Neural cell (in vitro differentiated cells): ENCODE measurements around the gene UCN2. TPM values are rescaled to one million over a fixed set of nuclear protein-coding genes. Genes with fewer than 3 reads are reported as not detected.

Experiments
- H2AFZ ChIP-seq: fragments of 200-600, 300-800 bp; sonication (generic), shearing (Covaris generic); 2 replicates; pipeline ENCODE4 v1.6.0; 2014; ENCODE audit warnings: low read depth, mild to moderate bottlenecking, antibody characterized with exemption, low read length, moderate library complexity
- H3F3A ChIP-seq: fragments of 200-600 bp; shearing (Covaris generic); 2 replicates; pipeline ENCODE4 v1.6.1; 2016; ENCODE audit warnings: mild to moderate bottlenecking, moderate library complexity, mixed read lengths, antibody characterized with exemption, low read length; ENCODE audit not compliant: insufficient read depth, poor library complexity, severe bottlenecking
- H3K27ac ChIP-seq: fragments of 200-600, 300-800 bp; sonication (generic), shearing (Covaris generic); 2 replicates; pipeline ENCODE4 v1.5.1; 2014; ENCODE audit warnings: mild to moderate bottlenecking, low read length, moderate library complexity
- H3K27me3 ChIP-seq: fragments of 300-800, 200-600 bp; sonication (generic), shearing (Covaris generic); 2 replicates; pipeline ENCODE4 v1.6.0; 2014; ENCODE audit warnings: mild to moderate bottlenecking, low read depth, low read length, moderate library complexity; ENCODE audit not compliant: insufficient read depth
- H3K36me3 ChIP-seq: fragments of 300-800, 200-600 bp; sonication (generic), shearing (Covaris generic); 2 replicates; pipeline ENCODE4 v1.5.1; 2014; ENCODE audit warnings: mild to moderate bottlenecking, antibody characterized with exemption, low read length, moderate library complexity; ENCODE audit not compliant: insufficient read depth
- H3K4me2 ChIP-seq: fragments of 300-800, 200-600 bp; sonication (generic), shearing (Covaris generic); 2 replicates; pipeline ENCODE4 v1.6.0; 2014; ENCODE audit warnings: mild to moderate bottlenecking, low read length
- H3K4me3 ChIP-seq: fragments of 300-800, 200-600 bp; sonication (generic), shearing (Covaris generic); 2 replicates; pipeline ENCODE4 v1.5.1; 2014; ENCODE audit warnings: mild to moderate bottlenecking, low read length, moderate library complexity
- H3K79me2 ChIP-seq: fragments of 200-600 bp; shearing (Covaris generic); replicated peaks from 2 replicates; pipeline ENCODE4 v1.6.0; 2014; ENCODE audit warnings: mild to moderate bottlenecking, low read length, moderate library complexity; ENCODE audit not compliant: insufficient read depth
- H3K9ac ChIP-seq: fragments of 300-800, 200-600 bp; sonication (generic), shearing (Covaris generic); 2 replicates; pipeline ENCODE4 v1.6.1; 2016; ENCODE audit warnings: mild to moderate bottlenecking, low read length, mixed read lengths
- H3K9me2 ChIP-seq: fragments of 200-600 bp; shearing (Covaris generic); 2 replicates; pipeline ENCODE4 v1.6.1; 2016; ENCODE audit warnings: mild to moderate bottlenecking, low read length, mixed read lengths; ENCODE audit not compliant: insufficient read depth
- H3K9me3 ChIP-seq: fragments of 200-600, 300-800 bp; sonication (generic), shearing (Covaris generic); 2 replicates; pipeline ENCODE4 v1.6.1; 2016; ENCODE audit warnings: mild to moderate bottlenecking, mixed run types, low read length, moderate library complexity, mixed read lengths
- H4K20me1 ChIP-seq: fragments of 200-600 bp; shearing (Covaris generic); 2 replicates; pipeline ENCODE4 v1.6.1; 2016; ENCODE audit warnings: mild to moderate bottlenecking, mixed run types; ENCODE audit not compliant: insufficient read depth
- EP300 ChIP-seq: fragments of 450-650 bp; conservative IDR thresholded peaks from 2 replicates; pipeline ENCODE4 v1.6.1; 2014; ENCODE audit warnings: antibody characterized with exemption, mild to moderate bottlenecking, moderate library complexity; ENCODE audit not compliant: poor library complexity, severe bottlenecking
- EZH2 ChIP-seq: fragments of 200-600, 300-800 bp; shearing (Covaris generic), sonication (generic); IDR thresholded peaks from 2 replicates; pipeline ENCODE4 v1.6.1; 2014; ENCODE audit warnings: antibody characterized with exemption, low read length, borderline replicate concordance, mild to moderate bottlenecking; ENCODE audit not compliant: insufficient read depth, poor library complexity, severe bottlenecking
- MXI1 ChIP-seq: fragments of 450-650 bp; conservative IDR thresholded peaks from 2 replicates; pipeline ENCODE4 v1.6.1; 2014; ENCODE audit warnings: antibody characterized with exemption, mild to moderate bottlenecking; ENCODE audit not compliant: poor library complexity, severe bottlenecking
- POLR2AphosphoS5 ChIP-seq: IDR thresholded peaks from 2 replicates; pipeline ENCODE4 v1.6.1; 2012
- RAD21 ChIP-seq: fragments of 450-650 bp; conservative IDR thresholded peaks from 2 replicates; pipeline ENCODE4 v1.6.1; 2014; ENCODE audit warnings: antibody characterized with exemption, mild to moderate bottlenecking, moderate library complexity
- SMC3 ChIP-seq: fragments of 450-650 bp; conservative IDR thresholded peaks from 2 replicates; pipeline ENCODE4 v1.6.1; 2014; ENCODE audit warnings: antibody characterized with exemption, mild to moderate bottlenecking, moderate library complexity; ENCODE audit not compliant: poor library complexity
- TAF1 ChIP-seq: IDR thresholded peaks from 2 replicates; pipeline ENCODE4 v1.6.1; 2012; ENCODE audit warnings: low read depth
- polyA plus RNA-seq: library from polyadenylated mRNA; depleted of rRNA; stranded (reverse); fragments of >200 nt; gene quantifications from 2 replicates; pipeline ENCODE4 v1.2.3, GENCODE V29; 2014
- TF ChIP-seq, protein P1 (sequence below): IDR thresholded peaks from 2 replicates; pipeline ENCODE4 v1.6.1; 2012; ENCODE audit warnings: borderline replicate concordance
- TF ChIP-seq, protein P2 (sequence below): fragments of 450-650 bp; IDR thresholded peaks from 2 replicates; pipeline ENCODE4 v1.5.1; 2014; ENCODE audit warnings: antibody characterized with exemption, mild to moderate bottlenecking, moderate library complexity; ENCODE audit not compliant: poor library complexity, severe bottlenecking

The UCN2 gene
- polyA plus RNA-seq, 1 donor from 2014 or later, result 0.68 TPM

- H4K20me1 ChIP-seq, result no peaks in the 10 kb centered on the region
These were observed 21.3 kb upstream of the UCN2 start for GRCh38 chr3:48584836-48585235.

DNA sequence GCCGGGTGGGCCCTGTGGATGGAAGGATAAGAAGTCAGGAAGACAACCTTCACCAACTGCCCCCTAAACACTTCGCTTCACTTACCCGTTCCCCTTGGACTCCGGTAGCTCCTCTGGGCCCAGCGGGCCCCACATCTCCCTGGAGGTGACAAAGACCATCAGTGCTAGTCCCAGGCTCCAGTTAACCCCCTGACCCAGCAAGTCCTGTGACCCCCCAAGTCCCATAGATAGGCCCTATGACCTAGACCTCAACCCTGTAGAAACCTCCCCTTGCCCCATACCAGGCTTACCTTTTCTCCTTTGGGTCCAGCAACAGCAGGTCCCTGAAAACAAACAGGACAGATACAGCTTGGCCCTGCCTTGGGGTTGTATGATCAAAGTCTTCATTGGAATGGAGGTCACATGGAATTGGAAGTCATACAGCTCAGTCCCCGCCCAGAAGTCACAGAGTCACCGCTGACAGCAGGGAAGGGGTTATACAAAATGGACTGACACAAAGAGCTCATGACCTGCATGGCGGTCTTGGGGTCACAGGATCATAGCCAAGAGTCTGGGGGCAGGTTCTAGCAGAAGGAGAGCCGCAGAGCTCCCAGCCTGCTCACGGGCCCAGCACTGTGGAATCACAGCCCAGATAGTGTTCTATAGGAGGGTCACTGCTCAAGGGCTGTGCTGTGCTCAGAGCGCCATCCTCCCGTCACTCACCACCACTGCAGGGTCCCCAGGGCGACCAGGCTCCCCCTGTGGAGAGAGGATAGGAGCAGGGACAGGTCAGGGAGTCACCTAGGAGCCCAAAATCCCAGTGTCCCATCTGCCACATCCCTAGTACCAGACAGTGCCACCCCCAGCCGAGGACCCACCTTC, 18.3 kb upstream of the UCN2 start:
- Histone ChIP-seq H4K20me1 (no peaks in the 10 kb centered on the region), H3K9me3 (no peaks in the 10 kb centered on the region), H3F3A (no peaks in the 10 kb centered on the region), H3K79me2 (no peaks in the 10 kb centered on the region), H3K4me2 (no peak overlapping the region), H2AFZ (no peak overlapping the region), H3K27ac (no peak overlapping the region), H3K9me2 (no peaks in the 10 kb centered on the region), H3K4me3 (no peak overlapping the region), H3K36me3 (no peaks in the 10 kb centered on the region), H3K27me3 (no peaks in the 10 kb centered on the region), H3K9ac (no peak overlapping the region)
- TF ChIP-seq TAF1 (no peak), EZH2 (no peak), POLR2AphosphoS5 (no peak), SMC3 (no peak), RAD21 (no peak), EP300 (no peak), MXI1 (no peak)
- TF ChIP-seq, protein P1, sequence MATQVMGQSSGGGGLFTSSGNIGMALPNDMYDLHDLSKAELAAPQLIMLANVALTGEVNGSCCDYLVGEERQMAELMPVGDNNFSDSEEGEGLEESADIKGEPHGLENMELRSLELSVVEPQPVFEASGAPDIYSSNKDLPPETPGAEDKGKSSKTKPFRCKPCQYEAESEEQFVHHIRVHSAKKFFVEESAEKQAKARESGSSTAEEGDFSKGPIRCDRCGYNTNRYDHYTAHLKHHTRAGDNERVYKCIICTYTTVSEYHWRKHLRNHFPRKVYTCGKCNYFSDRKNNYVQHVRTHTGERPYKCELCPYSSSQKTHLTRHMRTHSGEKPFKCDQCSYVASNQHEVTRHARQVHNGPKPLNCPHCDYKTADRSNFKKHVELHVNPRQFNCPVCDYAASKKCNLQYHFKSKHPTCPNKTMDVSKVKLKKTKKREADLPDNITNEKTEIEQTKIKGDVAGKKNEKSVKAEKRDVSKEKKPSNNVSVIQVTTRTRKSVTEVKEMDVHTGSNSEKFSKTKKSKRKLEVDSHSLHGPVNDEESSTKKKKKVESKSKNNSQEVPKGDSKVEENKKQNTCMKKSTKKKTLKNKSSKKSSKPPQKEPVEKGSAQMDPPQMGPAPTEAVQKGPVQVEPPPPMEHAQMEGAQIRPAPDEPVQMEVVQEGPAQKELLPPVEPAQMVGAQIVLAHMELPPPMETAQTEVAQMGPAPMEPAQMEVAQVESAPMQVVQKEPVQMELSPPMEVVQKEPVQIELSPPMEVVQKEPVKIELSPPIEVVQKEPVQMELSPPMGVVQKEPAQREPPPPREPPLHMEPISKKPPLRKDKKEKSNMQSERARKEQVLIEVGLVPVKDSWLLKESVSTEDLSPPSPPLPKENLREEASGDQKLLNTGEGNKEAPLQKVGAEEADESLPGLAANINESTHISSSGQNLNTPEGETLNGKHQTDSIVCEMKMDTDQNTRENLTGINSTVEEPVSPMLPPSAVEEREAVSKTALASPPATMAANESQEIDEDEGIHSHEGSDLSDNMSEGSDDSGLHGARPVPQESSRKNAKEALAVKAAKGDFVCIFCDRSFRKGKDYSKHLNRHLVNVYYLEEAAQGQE, result no peak
- TF ChIP-seq, protein P2, sequence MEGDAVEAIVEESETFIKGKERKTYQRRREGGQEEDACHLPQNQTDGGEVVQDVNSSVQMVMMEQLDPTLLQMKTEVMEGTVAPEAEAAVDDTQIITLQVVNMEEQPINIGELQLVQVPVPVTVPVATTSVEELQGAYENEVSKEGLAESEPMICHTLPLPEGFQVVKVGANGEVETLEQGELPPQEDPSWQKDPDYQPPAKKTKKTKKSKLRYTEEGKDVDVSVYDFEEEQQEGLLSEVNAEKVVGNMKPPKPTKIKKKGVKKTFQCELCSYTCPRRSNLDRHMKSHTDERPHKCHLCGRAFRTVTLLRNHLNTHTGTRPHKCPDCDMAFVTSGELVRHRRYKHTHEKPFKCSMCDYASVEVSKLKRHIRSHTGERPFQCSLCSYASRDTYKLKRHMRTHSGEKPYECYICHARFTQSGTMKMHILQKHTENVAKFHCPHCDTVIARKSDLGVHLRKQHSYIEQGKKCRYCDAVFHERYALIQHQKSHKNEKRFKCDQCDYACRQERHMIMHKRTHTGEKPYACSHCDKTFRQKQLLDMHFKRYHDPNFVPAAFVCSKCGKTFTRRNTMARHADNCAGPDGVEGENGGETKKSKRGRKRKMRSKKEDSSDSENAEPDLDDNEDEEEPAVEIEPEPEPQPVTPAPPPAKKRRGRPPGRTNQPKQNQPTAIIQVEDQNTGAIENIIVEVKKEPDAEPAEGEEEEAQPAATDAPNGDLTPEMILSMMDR, result no peak

More at GRCh38 chr3:48584836-48585235, 21.3 kb upstream of the UCN2 start:
- no peak overlapping the region for H3K9ac ChIP-seq
- H3K4me3 ChIP-seq, result no peak overlapping the region
- H3F3A ChIP-seq, result no peaks in the 10 kb centered on the region
- H3K9me3 ChIP-seq, result no peaks in the 10 kb centered on the region
- no peaks in the 10 kb centered on the region for H3K27me3 ChIP-seq
- H3K79me2 ChIP-seq, result no peaks in the 10 kb centered on the region
- H3K4me2 ChIP-seq, result no peak overlapping the region
- TF ChIP-seq SMC3, result no peak
- no peaks in the 10 kb centered on the region for H3K36me3 ChIP-seq
- H3K27ac ChIP-seq, result no peak overlapping the region
- no peak overlapping the region for H2AFZ ChIP-seq
- no peaks in the 10 kb centered on the region for H3K9me2 ChIP-seq
